HG03571 (cell line): ENCODE data around the gene NUDT2.
"Not testable (repeated sequence)": the region's sequence is repeated elsewhere in the genome, so short reads cannot be mapped to it uniquely, and the experiment has no call there.

Source experiments
- ATAC-seq: cut with Tn5 transposase; IDR thresholded peaks from one replicate; pipeline ENCODE4 v1.9.1; 2021; ENCODE audit not compliant: unreplicated experiment

The NUDT2 gene

DNA sequence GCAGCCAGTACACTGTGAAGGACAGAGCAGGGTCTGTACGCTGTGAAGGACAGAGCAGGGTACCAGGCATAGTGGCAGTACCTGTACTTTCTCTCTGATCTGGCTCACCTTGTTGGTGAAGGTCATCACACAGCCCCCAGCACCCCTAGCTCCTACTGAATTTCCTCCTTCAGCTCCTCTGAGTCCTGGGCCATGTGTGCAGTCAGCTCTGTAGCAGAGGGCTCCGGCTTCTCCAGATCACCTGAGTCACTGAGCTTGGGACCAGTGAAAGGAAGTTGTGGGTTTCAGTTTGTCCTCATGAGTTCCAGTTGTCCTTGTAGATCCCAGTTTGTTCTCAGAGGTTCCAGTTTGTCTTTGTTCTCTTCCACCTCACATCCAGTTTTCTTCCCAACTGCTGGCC is 5.5 kb downstream of the NUDT2 start:
- no peak for ATAC-seq

DNA sequence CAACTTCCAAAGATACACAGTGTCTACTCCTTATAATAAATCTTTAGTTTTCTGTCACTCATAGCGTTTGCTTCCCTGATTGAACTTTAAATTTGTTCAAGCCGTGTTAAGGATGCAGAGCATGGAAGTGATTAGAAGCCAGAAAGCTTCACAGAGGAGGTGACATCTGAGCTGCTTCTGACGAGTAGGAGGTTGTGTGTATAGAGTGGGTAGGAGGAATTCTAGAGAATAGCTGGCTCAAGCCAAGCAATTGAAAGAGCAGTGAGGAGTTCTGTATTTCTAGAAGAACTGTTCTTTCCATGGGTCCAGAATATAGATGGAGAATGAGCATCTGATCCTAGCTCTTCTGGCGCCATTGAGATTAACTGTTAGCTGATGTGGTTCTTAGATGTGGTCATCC is 6.0 kb downstream of the NUDT2 start:
- no peak for ATAC-seq

DNA sequence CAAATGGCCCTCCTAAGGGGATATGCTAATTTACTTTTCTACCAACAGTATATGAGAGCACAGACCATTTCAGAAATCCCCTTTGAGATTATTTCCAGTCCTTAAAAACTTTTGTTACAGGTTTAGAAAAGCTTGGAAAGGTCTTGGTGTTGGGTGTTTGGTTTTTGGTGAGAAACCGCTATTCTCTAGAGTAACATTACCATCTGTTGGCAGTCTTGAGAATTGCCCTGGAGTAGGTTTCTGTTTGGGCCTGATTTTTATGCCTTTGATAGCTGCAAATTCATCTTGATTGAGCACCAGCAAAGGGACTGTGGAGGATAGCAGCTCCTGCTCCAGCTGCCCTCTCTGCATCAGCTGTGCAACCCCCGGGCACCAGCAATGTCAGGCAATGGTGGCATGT is 8.0 kb downstream of the NUDT2 start:
- no peak for ATAC-seq

DNA sequence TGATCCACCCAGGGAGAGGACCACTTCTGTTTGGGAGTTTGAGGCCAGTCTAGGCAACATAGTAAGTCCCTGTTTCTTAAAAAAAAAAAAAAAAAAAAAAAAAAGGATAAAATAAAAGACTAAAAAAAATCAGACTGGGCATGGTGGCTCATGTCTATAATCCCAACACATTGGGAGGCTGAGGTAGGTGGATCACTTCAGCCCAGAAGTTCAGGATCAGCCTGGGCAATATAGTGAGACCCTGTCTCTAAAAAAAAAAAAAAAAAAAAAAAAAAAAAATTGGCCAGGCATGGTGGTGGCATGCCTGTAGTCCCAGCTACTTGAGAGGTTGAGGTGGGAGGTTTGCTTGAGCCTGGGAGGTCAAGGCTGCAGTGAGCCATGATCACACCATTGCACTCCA is 8.7 kb downstream of the NUDT2 start:
- not testable (repeated sequence) for ATAC-seq

DNA sequence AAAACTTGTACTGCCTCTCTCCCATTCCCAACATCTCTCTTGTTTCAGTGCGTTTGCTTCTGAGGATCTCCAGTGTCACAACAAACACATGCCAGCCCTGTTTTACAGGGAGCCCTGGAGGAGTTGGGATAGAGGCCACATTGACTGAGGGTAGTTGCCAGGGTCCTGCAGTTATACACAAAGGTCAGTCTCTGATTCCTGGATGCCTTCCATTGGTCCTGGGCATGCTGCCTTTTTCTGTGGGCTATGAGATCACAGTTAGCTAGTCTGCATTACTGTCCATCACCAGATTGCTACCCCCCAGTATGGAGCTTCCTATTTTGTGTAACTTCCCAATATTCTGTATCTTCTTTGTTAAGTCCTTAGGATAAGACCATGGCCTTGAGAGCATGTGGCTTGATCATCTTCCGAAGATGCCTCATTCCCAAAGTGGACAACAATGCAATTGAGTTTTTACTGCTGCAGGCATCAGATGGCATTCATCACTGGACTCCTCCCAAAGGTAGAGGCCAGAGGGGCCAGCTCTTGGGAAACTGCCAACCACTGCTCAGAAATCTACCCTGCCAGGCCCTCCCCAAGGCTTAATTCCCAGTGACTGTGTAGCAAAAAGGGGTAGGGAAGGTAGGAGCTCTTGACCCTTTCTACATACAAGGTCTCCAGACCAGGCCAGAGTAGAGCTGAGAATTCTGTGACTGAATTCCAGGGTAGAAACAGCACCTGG is 9.5 kb downstream of the NUDT2 start:
- no peak for ATAC-seq

DNA sequence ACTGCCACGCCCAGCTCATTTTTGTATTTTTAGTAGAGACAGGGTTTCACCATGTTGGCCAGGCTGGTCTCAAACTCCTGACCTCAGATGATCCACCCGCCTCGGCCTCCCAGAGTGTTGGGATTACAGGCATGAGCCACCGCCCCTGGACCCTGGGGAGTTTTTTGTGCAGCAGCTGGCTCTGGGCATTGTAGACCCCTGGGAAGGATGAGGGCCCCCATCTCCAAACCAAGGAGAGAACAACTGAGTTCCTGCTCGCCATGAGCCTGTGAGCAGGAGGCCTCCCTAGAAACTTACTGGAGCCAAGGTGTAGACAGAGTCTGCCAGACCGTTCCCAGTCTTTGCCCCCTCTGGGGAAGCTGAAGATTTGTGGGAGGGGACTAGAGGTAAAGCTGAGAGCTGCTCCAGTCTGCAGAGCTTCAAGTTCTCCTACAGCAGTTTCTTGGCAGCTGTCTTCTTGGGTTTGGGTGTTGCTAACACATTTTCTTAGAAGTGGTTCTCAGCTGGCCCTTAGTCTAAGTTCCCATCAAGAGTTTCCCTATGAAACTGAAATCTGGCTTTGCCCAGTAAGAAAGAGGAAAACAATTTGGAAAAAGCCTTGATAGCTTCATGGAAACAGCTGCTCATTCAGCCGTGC is 12.4 kb downstream of the NUDT2 start:
- ATAC-seq: no peak

DNA sequence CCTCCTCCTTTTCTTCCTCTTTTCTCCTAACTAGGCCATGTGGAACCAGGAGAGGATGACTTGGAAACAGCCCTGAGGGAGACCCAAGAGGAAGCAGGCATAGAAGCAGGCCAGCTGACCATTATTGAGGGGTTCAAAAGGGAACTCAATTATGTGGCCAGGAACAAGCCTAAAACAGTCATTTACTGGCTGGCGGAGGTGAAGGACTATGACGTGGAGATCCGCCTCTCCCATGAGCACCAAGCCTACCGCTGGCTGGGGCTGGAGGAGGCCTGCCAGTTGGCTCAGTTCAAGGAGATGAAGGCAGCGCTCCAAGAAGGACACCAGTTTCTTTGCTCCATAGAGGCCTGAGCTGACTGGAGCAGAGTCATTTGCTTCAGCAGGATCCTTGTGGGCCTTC is 13.7 kb downstream of the NUDT2 start:
- ATAC-seq: no peak

DNA sequence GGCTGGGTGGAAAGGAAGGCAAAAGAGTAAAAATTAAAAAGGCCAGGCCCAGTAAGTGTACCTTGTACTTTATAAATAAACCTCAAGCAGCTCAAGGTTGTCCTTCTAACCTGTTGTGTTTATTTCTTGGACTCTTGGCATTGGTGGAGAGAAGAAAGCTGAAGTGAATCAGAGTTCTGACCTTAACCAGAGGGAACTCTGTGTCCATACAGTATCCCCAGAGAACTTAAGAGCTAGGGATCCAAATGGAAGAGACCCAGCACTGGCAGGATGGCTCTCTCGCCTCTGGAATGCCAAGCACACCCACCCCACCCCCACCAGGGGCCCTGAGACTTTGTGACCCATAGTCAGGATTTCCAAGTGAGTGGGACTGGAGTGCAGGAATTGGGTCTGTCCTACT is 14.2 kb downstream of the NUDT2 start:
- ATAC-seq: no peak

DNA sequence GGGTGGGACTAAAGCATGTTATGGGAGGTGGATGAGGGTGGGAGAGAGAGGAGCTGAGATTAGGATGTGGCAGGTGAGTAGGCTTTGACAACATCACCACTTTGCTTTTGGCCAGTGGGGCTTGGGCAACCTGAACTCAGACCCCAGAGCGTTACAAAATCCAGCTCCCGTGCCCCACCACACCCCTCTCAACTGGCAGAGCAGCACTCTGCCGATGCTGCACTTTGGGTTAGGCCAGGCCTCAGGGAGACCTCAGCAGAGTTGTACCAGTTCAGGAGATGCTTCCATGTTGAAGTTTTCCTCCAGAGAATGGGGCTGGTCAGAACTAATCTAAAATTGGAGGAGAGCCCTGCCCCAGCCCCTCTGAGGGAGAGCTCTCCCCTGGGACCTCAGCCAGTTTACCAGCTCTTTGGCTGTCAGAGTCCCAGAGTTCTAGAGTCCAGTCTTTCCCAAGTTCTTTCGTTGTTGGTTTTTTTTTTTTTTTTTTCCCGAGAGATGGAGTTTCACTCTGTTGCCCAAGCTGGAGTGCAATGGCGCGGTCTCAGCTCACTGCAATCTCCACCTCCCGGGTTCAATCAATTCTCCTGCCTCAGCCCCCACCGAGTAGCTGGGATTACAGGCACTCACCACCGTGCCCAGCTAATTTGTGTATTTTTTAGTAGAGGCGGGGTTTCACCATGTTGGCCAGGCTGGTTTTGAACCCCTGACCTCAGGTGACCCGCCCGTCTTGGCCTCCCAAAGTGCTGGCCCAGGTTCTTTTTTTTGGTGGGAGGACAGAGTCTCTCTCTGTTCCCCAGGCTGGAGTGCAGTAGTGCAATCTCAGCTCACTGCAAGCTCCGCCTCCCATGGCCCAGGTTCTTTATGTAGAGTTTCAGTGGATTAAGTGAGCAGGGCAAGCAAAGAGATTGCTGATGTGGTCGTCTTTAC is 17.8 kb downstream of the NUDT2 start:
- ATAC-seq: no peak

DNA sequence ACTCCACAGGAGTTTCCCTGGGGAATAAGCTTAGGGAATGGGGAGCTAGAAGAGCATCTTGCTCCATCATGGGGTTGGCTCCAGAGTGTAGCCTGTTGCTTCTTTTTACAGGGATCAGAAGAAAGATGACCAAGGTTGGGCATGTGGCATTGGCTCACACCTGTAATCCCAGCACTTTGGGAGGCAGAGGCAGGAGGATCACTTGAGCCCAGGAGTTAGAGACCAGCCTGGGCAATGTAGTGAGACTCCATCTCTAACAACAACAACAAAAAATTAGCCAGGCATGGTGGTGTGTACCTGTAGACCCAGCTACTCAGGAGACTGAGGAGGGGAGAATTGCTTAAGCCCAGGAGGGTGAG is 18.4 kb downstream of the NUDT2 start:
- no peak for ATAC-seq

DNA sequence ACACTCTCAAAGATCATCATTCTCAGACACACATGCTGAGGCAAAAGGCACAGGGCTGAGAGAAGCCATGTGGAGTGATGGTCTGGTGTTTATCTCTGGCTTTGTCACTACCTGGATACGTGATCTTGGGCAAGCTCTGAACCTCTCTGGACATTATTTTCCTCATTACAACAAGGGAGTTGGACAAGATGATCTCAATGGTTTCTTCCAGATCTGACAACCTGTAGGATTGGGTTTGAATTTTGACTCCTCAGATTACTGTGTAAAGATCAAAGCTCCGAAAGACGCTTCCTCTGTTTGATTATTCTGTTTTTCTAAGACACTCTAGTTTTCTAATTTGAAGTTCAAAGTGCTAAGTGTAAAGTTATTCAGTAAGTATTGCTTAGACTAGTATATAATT is 20.0 kb downstream of the NUDT2 start:
- no peak for ATAC-seq

DNA sequence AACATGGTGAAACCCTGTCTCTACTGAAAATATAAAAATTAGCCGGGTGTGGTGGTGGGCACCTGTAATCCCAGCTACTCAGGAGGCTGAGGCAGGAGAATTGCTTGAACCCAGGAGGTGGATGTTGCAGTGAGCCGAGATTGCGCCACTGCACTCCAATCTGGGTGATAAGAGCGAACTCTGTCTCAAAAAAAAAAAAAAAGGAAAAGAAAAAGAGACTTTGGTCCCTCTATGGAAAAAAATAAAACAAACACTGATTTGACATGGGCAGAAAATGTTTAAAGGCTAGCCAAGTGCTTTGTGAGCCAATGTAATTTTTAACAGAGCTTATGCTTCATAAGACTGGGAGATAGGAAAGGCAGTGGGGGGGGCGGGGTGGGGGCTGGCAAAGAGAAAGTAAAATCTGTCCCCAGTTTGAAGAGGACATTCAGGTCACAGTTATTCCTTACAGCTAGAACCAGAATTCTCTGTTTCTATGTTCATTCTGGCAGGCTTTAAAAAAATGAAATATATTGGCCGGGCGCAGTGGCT is 22.8 kb downstream of the NUDT2 start:
- not testable (repeated sequence) for ATAC-seq

GRCh38 chr9:34352957-34353356 is 23.6 kb downstream of the NUDT2 start:
- ATAC-seq: not testable (repeated sequence)

GRCh38 chr9:34362614-34363214 is 33.3 kb downstream of the NUDT2 start:
- no peak for ATAC-seq

GRCh38 chr9:34363619-34364351 is 34.4 kb downstream of the NUDT2 start:
- no peak for ATAC-seq

DNA sequence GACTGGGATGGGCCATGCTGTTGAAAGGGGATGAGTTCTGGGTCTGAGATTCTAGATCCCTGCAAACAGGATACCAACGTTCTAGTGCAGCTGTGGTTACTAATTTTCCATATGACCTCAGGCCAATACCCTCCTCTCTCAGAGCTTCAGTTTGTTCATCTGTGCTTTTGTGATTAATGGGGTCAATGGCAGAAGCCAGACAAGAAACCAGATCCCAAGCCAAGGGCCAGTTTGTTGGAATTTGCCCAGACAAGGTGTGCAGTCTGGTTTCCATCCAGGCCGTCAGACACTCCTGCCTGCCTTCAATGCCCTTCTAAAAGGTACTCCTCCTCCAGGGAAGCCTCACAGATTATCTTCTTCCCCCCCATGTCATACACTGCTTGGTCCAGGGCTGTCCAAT is 35.9 kb downstream of the NUDT2 start:
- ATAC-seq: no peak

- ATAC-seq: no peak
Observed at GRCh38 chr9:34366365-34366764, 37.0 kb downstream of the NUDT2 start.

- ATAC-seq: not testable (repeated sequence)
Observed at GRCh38 chr9:34367751-34368410, 38.5 kb downstream of the NUDT2 start.

GRCh38 chr9:34368796-34369195 is 39.4 kb downstream of the NUDT2 start:
- ATAC-seq: not testable (repeated sequence)

- ATAC-seq: no peak
Observed at GRCh38 chr9:34369636-34370035, 40.3 kb downstream of the NUDT2 start.
